OCI-M2 (cell line): ENCODE measurements around the gene IL15RA.
"Not testable (repeated sequence)": the region's sequence is repeated elsewhere in the genome, so short reads cannot be mapped to it uniquely, and the experiment has no call there.

Experiments
- DNase-seq: peaks from one replicate; lab custom pipeline; 2025; ENCODE audit not compliant: unreplicated experiment; lab: John Stamatoyannopoulos, UW

The IL15RA gene

GRCh38 chr10:5971315-5971832 is 6.0 kb downstream of the IL15RA start:
- DNase-seq = no peak

GRCh38 chr10:5970527-5970926 is 6.8 kb downstream of the IL15RA start:
- DNase-seq = no peak

GRCh38 chr10:5970066-5970465 is 7.3 kb downstream of the IL15RA start:
- DNase-seq = no peak

GRCh38 chr10:5968681-5969453 is 8.5 kb downstream of the IL15RA start:
- DNase-seq = no peak

- no peak for DNase-seq
Measured at GRCh38 chr10:5968037-5968680, 9.2 kb downstream of the IL15RA start.

- no peak for DNase-seq
Measured at GRCh38 chr10:5965266-5965665, 12.1 kb downstream of the IL15RA start.

- DNase-seq = no peak
Measured at GRCh38 chr10:5964736-5965135, 12.6 kb downstream of the IL15RA start.

GRCh38 chr10:5963591-5963990 is 13.8 kb downstream of the IL15RA start:
- no peak for DNase-seq

- DNase-seq = no peak
Measured at GRCh38 chr10:5963071-5963470, 14.3 kb downstream of the IL15RA start.

GRCh38 chr10:5962358-5962940 is 14.9 kb downstream of the IL15RA start:
- not testable (repeated sequence) for DNase-seq

- no peak for DNase-seq
Measured at GRCh38 chr10:5961405-5962100, 15.8 kb downstream of the IL15RA start.

- not testable (repeated sequence) for DNase-seq
Measured at GRCh38 chr10:5960973-5961275, 16.4 kb downstream of the IL15RA start.

- DNase-seq = no peak
Measured at GRCh38 chr10:5960070-5960972, 17.0 kb downstream of the IL15RA start.

GRCh38 chr10:5959581-5960069 is 17.7 kb downstream of the IL15RA start:
- DNase-seq = no peak

- DNase-seq = no peak
Measured at GRCh38 chr10:5959142-5959541, 18.2 kb downstream of the IL15RA start.

- no peak for DNase-seq
Measured at GRCh38 chr10:5958675-5959074, 18.7 kb downstream of the IL15RA start.

GRCh38 chr10:5958077-5958476 is 19.3 kb downstream of the IL15RA start:
- DNase-seq = no peak

GRCh38 chr10:5956146-5956936 is 21.0 kb downstream of the IL15RA start:
- DNase-seq = no peak

GRCh38 chr10:5953676-5954075 is 23.7 kb downstream of the IL15RA start:
- DNase-seq = no peak
